Coronary artery (tissue), 2 donors: ENCODE measurements around the gene KRT4.

Experiments used
- DNase-seq: peaks from one replicate; pipeline ENCODE4 v3.0.0-alpha.2; 2017; ENCODE audit warnings: low spot score
- H3K27ac ChIP-seq, 2 donors: fragments of 200-600 bp; sonication (generic); one replicate each; pipeline ENCODE4 v1.5.1; 2016 to 2019
- H3K4me3 ChIP-seq: fragments of 200-600 bp; sonication (generic); 2 replicates; pipeline ENCODE4 v1.5.1; 2016; ENCODE audit warnings: mild to moderate bottlenecking, moderate library complexity
- CTCF ChIP-seq: fragments of 200-600 bp; sonication (generic); IDR thresholded peaks from one replicate; pipeline ENCODE4 v1.5.1; 2019; ENCODE audit warnings: antibody characterized with exemption

The KRT4 gene

DNA sequence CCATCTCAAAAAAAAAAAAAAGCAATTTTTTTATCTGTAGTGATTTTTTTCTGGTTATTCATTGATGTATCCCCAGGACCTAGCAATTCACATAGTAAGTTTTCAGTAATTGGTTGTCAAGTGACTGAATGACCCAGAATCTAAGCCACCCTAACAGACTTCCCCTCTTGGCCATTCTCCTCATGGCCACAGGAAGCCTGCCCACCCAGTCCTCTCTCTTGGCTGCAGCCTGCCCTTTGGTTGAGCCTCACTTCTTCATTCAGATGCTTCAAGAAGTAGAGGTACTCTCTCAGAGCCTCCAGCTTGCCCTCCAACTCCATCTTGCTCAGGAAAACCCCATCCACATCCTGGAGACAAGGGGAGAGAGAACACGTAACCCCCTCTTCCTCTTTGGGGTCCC lies 32.0 kb upstream of the KRT4 start:
- no peak for DNase-seq

DNA sequence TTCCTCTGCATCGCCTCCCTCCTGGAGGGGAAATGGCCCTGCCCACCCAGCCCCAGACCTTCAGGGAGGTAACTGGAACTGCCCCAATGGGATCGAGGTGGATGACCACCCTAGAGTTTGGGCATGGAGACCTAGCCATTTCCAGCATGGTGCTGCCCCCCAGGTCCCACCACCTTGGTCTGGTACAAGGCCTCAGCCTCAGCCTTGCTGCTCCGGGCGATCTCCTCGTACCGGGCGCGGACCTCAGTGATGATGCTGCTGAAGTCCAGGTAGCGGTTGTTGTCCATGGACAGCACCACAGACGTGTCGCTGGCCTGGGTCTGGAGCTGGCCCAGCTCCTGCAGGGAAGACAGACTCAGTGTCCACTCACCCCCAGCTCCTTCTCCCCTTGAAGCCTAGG lies 30.5 kb upstream of the KRT4 start:
- Histone ChIP-seq H3K4me3 (no peak overlapping the region), H3K27ac (no peak overlapping the region)
- DNase-seq, result no peak
- TF ChIP-seq CTCF, result no peak

More for the DNA sequence above, 32.0 kb upstream of the KRT4 start:
- Histone ChIP-seq H3K4me3 (no peak overlapping the region), H3K27ac (no peak overlapping the region)
- no peak for TF ChIP-seq CTCF

DNA sequence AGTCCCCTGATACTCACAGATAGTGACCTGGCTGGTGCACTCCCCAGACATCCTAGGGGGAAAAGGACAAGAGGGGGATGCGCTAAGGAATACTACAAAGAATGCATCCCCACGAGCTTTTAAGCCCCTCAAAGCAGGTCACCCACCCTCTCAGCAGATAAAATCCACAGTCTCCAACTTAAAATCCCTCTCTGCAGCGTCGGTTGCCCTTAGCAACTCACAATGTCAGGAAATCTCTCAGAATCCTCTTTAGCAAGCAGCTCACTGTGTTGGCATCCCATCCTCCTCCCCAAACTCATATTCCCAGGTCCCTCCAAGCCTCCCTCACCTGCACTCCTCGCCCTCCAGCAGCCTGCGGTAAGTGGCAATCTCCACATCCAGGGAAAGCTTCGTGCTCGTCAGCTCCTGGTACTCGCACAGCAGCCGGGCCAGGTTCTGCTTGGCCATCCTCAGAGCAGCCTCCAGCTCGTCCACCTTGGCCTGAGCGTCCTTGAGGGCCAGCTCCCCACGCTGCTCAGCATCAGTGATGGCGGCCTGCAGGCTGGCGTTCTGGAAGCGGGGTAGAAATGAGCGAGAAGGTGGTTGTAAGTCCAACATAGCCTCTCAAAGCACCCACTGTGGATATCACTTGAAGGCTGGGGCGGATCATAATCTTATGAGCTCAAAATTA lies 25.7 kb upstream of the KRT4 start:
- H3K4me3 ChIP-seq, result no peak overlapping the region
- TF ChIP-seq CTCF, result no peak
- H3K27ac ChIP-seq, result no peak overlapping the region
- no peak for DNase-seq

DNA sequence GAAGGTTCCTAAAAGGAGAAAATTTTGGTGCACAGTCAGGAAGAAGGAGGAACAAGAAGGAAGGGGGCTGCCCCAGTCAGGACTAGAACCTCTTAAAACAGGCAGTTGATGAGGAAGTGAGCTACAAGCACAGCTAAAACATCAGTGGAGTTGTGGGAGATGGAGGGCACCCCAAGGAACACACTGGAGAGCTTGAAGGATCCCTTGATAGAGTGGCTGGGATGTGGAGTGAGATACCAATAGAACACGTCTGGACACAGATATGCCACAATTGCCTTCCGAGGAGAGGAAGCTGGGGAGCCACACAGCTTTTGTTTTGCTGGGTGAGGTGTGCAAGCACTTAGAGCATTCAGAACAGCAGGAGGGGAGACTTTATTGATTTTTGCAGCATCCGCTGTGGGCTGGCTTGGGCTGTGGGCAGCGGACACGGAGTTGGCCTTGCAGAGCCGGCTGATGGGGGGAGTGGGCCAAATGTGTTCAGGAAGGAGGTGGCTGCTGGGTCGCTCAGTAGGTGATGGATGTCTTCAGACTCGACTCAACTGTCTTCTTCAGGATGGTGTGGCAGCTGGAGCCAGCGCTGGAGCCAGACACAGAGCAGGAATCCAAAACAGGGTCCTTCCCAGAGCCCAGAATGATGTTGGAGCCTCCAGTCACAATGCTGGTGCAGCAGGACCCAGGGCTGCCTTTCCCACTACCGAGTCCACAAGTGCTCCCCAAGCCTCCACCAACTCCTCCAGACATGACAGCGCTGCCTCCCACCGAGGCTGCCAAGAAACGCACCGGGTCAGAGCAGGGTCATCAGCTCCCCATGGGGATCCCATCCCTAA lies 24.9 kb upstream of the KRT4 start:
- TF ChIP-seq CTCF, result no peak
- DNase-seq, result no peak
- Histone ChIP-seq H3K27ac (no peak overlapping the region), H3K4me3 (no peak overlapping the region)

DNA sequence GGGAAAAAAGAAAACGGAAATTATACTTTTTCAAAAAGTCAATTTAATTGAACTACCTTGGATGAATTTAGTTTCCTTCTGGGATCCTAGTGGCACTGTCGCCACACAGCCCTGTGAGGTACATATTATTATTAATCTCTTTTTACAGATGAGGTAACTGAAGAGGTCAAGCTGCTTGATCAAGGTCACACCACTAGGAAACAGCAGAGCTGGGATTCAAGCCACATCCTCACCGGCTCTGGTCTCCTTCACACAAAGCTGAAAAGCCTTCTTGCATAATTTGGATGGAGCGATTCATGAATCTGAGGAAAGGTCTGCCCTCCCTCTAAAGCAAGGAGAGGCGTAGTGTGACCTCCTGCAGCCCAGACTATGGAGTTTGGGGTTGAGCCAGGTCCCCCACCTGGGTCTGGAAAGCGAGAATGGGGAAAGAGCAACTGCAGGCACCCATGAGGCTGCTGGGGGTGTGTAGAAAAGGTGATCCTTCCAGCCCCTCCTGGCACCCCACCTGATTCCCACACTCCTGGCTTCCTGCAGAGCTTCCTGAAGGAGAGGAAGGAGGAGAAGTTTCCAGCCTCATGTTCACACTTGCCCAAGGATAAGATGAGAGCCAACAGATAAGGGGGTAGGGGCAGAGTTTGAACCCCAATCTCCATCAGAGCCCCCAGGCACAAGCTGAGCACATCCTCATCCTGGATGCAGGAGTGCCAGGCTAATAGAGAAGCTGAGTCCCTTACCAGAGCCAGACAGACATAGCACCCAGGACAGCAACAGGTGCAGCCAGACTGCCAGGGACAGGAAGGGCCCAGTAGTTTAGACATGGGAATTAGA lies 24.1 kb upstream of the KRT4 start:
- Histone ChIP-seq H3K27ac (no peak overlapping the region), H3K4me3 (no peak overlapping the region)
- no peak for DNase-seq
- TF ChIP-seq CTCF, result no peak

GRCh38 chr12:52837413-52837741 lies 23.5 kb upstream of the KRT4 start:
- TF ChIP-seq CTCF, result no peak
- DNase-seq, result no peak

More at GRCh38 chr12:52837413-52837741, 23.5 kb upstream of the KRT4 start:
- Histone ChIP-seq H3K4me3 (no peak overlapping the region), H3K27ac (no peak overlapping the region)
